ENCODE measurements around the gene WDFY4. TPM values are rescaled to one million over a fixed set of nuclear protein-coding genes. Genes with fewer than 3 reads are reported as not detected.

WDFY4 gene
- total RNA-seq, 1 donor from 2014 or later = not detected

GRCh38 chr10:49011756-49012155 lies 327.1 kb downstream of the WDFY4 start:
- TF ChIP-seq CTCF (IDR thresholded peaks at IDR 0.05; ENCODE audit: insufficient read depth, low read length, poor library complexity, severe bottlenecking) = no peak
- Histone ChIP-seq H3K27me3 (ENCODE audit: control insufficient read depth, insufficient read depth, low read length) (peaks cover 7% of the 10 kb centered on the region), H3K4me3 (ENCODE audit: low read depth, low read length) (no peak overlapping the region), H3K36me3 (ENCODE audit: control insufficient read depth, insufficient read depth, low read length) (no peaks in the 10 kb centered on the region)
- DNase-seq (ENCODE audit: low read depth) = no peak

GRCh38 chr10:49012603-49013002 lies 327.9 kb downstream of the WDFY4 start:
- no peaks in the 10 kb centered on the region for H3K36me3 ChIP-seq (ENCODE audit: control insufficient read depth, insufficient read depth, low read length)
- H3K4me3 ChIP-seq (ENCODE audit: low read depth, low read length) = no peak overlapping the region
- H3K27me3 ChIP-seq (ENCODE audit: control insufficient read depth, insufficient read depth, low read length) = peaks cover 7% of the 10 kb centered on the region
- no peak for TF ChIP-seq CTCF (IDR thresholded peaks at IDR 0.05; ENCODE audit: insufficient read depth, low read length, poor library complexity, severe bottlenecking)
- DNase-seq (ENCODE audit: low read depth) = no peak

DNA sequence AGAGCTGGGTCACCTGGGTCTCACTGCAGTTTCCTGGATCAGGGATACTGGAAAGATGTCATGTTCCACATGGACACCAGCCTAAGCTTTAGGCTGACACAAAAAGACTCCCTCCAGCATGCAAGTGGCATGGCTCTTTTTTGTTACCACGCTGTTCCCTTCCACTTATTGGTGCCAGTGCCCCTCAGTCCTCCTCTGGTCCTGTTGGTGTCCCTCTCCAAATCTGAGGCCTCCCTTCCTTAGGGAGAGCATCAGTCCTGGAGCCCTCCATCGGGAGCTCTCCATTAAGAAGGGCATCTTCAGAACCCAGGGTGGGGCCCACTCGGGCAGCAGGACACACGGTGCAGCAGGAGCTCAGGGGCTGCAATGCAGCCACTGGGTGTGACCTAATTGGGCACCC lies 331.0 kb downstream of the WDFY4 start:
- Histone ChIP-seq H3K27me3 (ENCODE audit: control insufficient read depth, insufficient read depth, low read length) (peaks cover 5% of the 10 kb centered on the region), H3K4me3 (ENCODE audit: low read depth, low read length) (no peak overlapping the region), H3K36me3 (ENCODE audit: control insufficient read depth, insufficient read depth, low read length) (no peaks in the 10 kb centered on the region)
- TF ChIP-seq CTCF (IDR thresholded peaks at IDR 0.05; ENCODE audit: insufficient read depth, low read length, poor library complexity, severe bottlenecking) = no peak
- no peak for DNase-seq (ENCODE audit: low read depth)

DNA sequence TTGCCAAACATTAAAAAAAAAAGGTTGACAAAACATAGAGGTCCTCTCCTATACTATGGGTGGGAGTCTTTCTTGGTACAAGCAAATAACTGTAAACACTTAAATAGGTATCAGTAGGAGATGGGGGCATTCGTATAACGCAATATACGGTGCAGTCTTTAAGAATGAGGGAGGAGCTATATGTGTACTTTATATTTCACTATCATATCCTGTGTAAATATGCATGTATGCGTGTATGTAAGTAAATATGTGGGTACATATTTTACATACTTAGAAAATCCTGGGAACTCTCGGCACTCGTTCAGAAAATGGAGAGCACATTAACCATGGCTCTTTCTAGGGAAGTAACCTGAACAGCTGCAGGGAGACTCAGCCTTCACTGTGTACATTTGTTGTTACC lies 337.0 kb downstream of the WDFY4 start:
- Histone ChIP-seq H3K36me3 (ENCODE audit: control insufficient read depth, insufficient read depth, low read length) (no peaks in the 10 kb centered on the region), H3K4me3 (ENCODE audit: low read depth, low read length) (no peak overlapping the region), H3K27me3 (ENCODE audit: control insufficient read depth, insufficient read depth, low read length) (no peaks in the 10 kb centered on the region)
- DNase-seq (ENCODE audit: low read depth) = no peak
- TF ChIP-seq CTCF (IDR thresholded peaks at IDR 0.05; ENCODE audit: insufficient read depth, low read length, poor library complexity, severe bottlenecking) = no peak

DNA sequence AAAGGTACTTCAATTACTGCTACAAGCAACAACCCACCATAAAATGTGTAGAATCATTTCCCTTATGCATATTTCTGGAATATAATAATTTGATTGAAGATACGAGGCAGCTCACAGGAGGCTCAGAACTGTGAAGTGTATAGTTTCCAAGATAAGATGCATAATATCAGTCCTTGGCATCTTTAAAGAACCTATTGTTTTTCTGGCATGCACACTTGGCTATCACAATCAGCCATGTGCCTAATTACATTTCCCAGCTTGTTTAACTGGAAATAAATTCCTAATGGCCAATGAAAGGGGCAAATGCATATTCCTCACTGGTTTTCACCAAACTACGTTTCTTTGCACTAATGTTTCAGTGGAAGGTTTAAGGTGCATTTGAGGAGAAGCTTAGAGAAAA lies 338.4 kb downstream of the WDFY4 start:
- DNase-seq (ENCODE audit: low read depth) = no peak
- Histone ChIP-seq H3K27me3 (ENCODE audit: control insufficient read depth, insufficient read depth, low read length) (no peaks in the 10 kb centered on the region), H3K36me3 (ENCODE audit: control insufficient read depth, insufficient read depth, low read length) (no peaks in the 10 kb centered on the region), H3K4me3 (ENCODE audit: low read depth, low read length) (no peak overlapping the region)
- no peak for TF ChIP-seq CTCF (IDR thresholded peaks at IDR 0.05; ENCODE audit: insufficient read depth, low read length, poor library complexity, severe bottlenecking)

- H3K27me3 ChIP-seq (ENCODE audit: control insufficient read depth, insufficient read depth, low read length) = no peaks in the 10 kb centered on the region
- no peak overlapping the region for H3K4me3 ChIP-seq (ENCODE audit: low read depth, low read length)
- H3K36me3 ChIP-seq (ENCODE audit: control insufficient read depth, insufficient read depth, low read length) = no peaks in the 10 kb centered on the region
- no peak for TF ChIP-seq CTCF (IDR thresholded peaks at IDR 0.05; ENCODE audit: insufficient read depth, low read length, poor library complexity, severe bottlenecking)
- DNase-seq (ENCODE audit: low read depth) = no peak
Measured at GRCh38 chr10:49023752-49024151, 339.1 kb downstream of the WDFY4 start.
